BE2C (cell line): ENCODE data around the gene PPP1R37.

ENCODE experiments used
- DNase-seq: peaks from one replicate; pipeline ENCODE4 v3.0.0-alpha.2; 2020
- H3K27me3 ChIP-seq: fragments of 250-450 bp; sonication (Bioruptor Pico); 2 replicates; pipeline ENCODE4 v1.5.1; 2020; ENCODE audit warnings: mild to moderate bottlenecking
- H3K36me3 ChIP-seq: fragments of 250-450 bp; sonication (Bioruptor Pico); 2 replicates; pipeline ENCODE4 v1.5.1; 2020; ENCODE audit warnings: mild to moderate bottlenecking
- H3K4me1 ChIP-seq: fragments of 250-450 bp; sonication (Bioruptor Pico); 2 replicates; pipeline ENCODE4 v1.5.1; 2020
- H3K4me3 ChIP-seq: 2 replicates; pipeline ENCODE4 v1.5.1; 2011; ENCODE audit warnings: low read depth, low read length
- H3K9me3 ChIP-seq: fragments of 250-450 bp; sonication (Bioruptor Pico); 2 replicates; pipeline ENCODE4 v1.5.1; 2020
- TF ChIP-seq, protein P1 (sequence below): IDR thresholded peaks from 2 replicates; pipeline ENCODE4 v1.5.1; 2012; ENCODE audit warnings: mild to moderate bottlenecking, low read depth, low read length

The PPP1R37 gene

DNA sequence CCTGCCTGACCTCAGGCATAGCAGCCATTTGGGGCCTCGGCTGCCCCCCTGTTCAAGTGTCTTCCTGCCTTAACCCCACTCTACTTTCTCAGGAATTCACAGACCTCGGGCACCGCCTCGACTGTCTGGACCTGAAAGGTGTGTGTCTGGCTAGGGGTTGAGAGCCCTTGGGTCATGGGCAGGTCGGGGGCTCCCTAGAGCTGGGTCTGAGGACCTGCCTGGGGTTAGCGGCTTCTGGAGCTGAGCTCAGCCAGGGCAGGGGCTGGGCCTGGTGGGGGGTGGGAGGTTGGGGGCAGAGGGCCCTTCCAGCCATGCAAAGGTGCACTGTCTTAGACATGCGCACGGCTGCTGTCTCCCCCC lies 47.1 kb downstream of the PPP1R37 start:
- DNase-seq, result no peak
- TF ChIP-seq, protein P1, sequence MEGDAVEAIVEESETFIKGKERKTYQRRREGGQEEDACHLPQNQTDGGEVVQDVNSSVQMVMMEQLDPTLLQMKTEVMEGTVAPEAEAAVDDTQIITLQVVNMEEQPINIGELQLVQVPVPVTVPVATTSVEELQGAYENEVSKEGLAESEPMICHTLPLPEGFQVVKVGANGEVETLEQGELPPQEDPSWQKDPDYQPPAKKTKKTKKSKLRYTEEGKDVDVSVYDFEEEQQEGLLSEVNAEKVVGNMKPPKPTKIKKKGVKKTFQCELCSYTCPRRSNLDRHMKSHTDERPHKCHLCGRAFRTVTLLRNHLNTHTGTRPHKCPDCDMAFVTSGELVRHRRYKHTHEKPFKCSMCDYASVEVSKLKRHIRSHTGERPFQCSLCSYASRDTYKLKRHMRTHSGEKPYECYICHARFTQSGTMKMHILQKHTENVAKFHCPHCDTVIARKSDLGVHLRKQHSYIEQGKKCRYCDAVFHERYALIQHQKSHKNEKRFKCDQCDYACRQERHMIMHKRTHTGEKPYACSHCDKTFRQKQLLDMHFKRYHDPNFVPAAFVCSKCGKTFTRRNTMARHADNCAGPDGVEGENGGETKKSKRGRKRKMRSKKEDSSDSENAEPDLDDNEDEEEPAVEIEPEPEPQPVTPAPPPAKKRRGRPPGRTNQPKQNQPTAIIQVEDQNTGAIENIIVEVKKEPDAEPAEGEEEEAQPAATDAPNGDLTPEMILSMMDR, result no peak
- H3K36me3 ChIP-seq, result peaks cover 40% of the 10 kb centered on the region
- no peaks in the 10 kb centered on the region for H3K27me3 ChIP-seq
- no peaks in the 10 kb centered on the region for H3K4me1 ChIP-seq
- no peak overlapping the region for H3K4me3 ChIP-seq
- H3K9me3 ChIP-seq, result no peaks in the 10 kb centered on the region

DNA sequence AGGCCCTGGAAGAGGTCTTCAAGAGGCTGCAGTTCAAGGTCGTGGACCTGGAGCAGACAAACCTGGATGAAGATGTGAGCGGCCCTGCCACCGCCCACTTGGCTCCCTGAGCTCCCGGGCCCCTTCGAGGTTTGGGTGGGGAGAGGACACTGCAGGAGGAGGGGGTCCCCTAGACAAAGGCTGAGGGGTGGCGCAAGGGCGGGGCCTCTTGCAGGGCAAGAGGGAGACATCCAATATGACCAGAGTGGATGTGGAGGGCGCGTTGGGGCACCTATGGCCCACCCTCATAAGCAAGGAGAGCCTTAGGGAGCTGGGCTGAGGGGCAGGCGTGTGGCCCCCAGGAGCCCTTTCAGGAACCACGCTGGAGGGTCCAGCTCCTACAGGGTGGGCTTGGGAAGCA lies 47.6 kb downstream of the PPP1R37 start:
- Histone ChIP-seq H3K27me3 (no peaks in the 10 kb centered on the region), H3K4me1 (no peaks in the 10 kb centered on the region), H3K9me3 (no peaks in the 10 kb centered on the region), H3K4me3 (no peak overlapping the region), H3K36me3 (peaks cover 43% of the 10 kb centered on the region)
- no peak for DNase-seq
- TF ChIP-seq, protein P1, result no peak

DNA sequence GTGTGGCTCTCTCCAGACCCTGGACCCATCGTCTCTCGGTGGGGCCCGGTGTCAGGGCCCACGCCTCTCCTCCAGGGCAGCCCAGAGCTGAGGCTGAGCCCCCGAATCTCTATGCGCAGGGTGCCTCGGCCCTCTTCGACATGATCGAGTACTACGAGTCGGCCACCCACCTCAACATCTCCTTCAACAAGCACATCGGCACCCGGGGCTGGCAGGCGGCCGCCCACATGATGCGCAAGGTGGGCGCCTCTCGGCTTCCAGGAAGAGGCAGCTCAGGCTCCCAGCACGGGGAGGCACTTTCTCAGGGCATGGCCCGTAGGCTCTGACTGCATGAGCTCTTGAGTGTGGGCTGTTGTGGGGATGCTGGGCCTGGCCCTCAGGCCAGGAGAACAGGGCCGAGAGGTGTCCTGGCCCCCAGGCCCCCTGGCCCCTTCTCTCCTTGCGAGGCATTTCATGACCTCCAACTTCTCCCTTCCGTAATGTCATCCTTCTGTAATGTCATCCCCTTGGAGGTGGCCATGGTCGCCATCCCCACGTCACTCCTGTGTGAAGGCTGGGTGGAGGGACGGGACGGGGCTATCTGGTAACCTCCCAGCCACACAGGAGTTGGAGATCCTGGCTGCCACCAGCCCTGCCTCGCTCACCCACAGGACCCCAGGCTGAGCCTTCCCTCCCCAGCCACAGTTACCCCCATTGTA lies 48.4 kb downstream of the PPP1R37 start:
- DNase-seq, result no peak
- H3K4me3 ChIP-seq, result no peak overlapping the region
- H3K4me1 ChIP-seq, result no peaks in the 10 kb centered on the region
- TF ChIP-seq, protein P1, result no peak
- peaks cover 49% of the 10 kb centered on the region for H3K36me3 ChIP-seq
- H3K9me3 ChIP-seq, result no peaks in the 10 kb centered on the region
- H3K27me3 ChIP-seq, result no peaks in the 10 kb centered on the region

DNA sequence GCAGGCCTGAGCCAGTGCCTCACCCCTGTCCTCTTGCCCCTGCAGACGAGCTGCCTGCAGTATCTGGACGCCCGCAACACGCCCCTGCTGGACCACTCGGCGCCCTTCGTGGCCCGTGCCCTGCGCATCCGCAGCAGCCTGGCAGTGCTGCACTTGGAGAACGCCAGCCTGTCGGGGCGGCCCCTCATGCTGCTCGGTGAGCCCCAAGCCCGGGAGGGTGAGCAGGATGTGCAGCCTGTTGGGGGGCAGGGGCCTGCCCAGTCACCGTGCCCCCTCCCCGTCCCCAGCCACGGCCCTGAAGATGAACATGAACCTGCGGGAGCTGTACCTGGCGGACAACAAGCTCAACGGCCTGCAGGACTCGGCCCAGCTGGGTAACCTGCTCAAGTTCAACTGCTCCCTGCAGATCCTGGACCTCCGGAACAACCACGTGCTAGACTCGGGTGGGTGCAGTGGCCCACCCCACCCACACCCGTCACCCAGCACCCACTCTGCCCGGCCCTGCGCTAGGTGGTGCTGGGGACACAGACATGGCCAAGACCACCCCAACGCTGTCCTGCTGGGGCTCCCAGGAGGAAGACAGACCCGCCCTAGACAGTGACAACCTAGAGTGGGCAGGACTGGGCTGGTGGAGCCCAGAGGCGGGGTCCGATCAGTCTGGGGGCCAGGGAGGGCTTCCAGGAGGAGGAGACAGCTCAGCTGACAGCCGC lies 49.2 kb downstream of the PPP1R37 start:
- peaks cover 50% of the 10 kb centered on the region for H3K36me3 ChIP-seq
- TF ChIP-seq, protein P1, result no peak
- H3K27me3 ChIP-seq, result no peaks in the 10 kb centered on the region
- H3K4me3 ChIP-seq, result no peak overlapping the region
- H3K9me3 ChIP-seq, result no peaks in the 10 kb centered on the region
- no peak for DNase-seq
- H3K4me1 ChIP-seq, result no peaks in the 10 kb centered on the region

DNA sequence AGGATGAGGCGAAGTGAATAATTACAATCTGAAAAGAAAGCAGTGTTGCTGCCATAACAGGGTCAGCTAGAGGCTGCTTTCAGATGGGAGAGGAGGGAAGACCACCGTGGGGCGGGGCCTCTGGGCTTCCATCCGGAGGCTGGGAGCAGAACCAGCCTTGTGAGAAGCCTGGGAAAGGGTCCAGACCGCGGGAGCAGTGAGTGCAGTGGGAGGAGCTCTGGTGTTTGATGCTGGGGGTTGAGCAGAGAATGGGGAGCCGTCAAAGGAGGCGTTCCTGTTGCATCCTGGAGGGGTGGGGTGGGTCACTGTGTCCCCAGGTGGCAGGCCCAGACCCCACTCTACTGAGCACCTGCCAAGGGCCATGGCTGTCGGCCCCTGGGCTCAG lies 49.7 kb downstream of the PPP1R37 start:
- Histone ChIP-seq H3K36me3 (peaks cover 50% of the 10 kb centered on the region), H3K4me3 (no peak overlapping the region), H3K4me1 (no peaks in the 10 kb centered on the region), H3K27me3 (no peaks in the 10 kb centered on the region), H3K9me3 (no peaks in the 10 kb centered on the region)
- TF ChIP-seq, protein P1, result no peak
- DNase-seq, result no peak
